22Rv1 (cell line): ENCODE results near the gene FANCL.

Experiments
- CTCF ChIP-seq: fragments of 450-650 bp; IDR thresholded peaks from 2 replicates; pipeline ENCODE4 v1.5.1; 2017; ENCODE audit warnings: mild to moderate bottlenecking
- ZFX ChIP-seq: fragments of 450-650 bp; IDR thresholded peaks from 2 replicates; pipeline ENCODE4 v1.6.1; 2017; ENCODE audit warnings: antibody characterized with exemption, borderline replicate concordance

- TF ChIP-seq CTCF (no peak), ZFX (no peak)
These were observed 110.9 kb downstream of the FANCL start for GRCh38 chr2:58130238-58130637.
